Skeletal muscle tissue (tissue), 4 donors: ENCODE measurements around the gene ECT2L. TPM values are rescaled to one million over a fixed set of nuclear protein-coding genes. Genes with fewer than 3 reads are reported as not detected.

Experiments
- H3K27ac ChIP-seq: one replicate; pipeline ENCODE4 v1.7.0; 2013; ENCODE audit warnings: mild to moderate bottlenecking, low read depth, low read length, inconsistent platforms
- H3K27me3 ChIP-seq, 3 donors: one replicate each; pipeline ENCODE4 v1.7.0; 2013; ENCODE audit warnings: low read length in 3 of 3; ENCODE audit not compliant: control insufficient read depth in 3 of 3, insufficient read depth in 3 of 3
- H3K36me3 ChIP-seq, 3 donors: one replicate each; pipeline ENCODE4 v1.7.0; 2013; ENCODE audit warnings: low read length in 3 of 3; ENCODE audit not compliant: control insufficient read depth in 3 of 3, insufficient read depth in 3 of 3
- H3K4me1 ChIP-seq, 3 donors: one replicate each; pipeline ENCODE4 v1.7.0; 2013; ENCODE audit warnings: low read length in 3 of 3, mild to moderate bottlenecking in 3 of 3; ENCODE audit not compliant: control insufficient read depth in 3 of 3, insufficient read depth in 3 of 3
- H3K4me3 ChIP-seq, 3 donors: one replicate each; pipeline ENCODE4 v1.7.0; 2013; ENCODE audit warnings: low read length in 3 of 3
- H3K9ac ChIP-seq, 3 donors: one replicate each; pipeline ENCODE4 v1.7.0; 2013; ENCODE audit warnings: low read length in 3 of 3, mild to moderate bottlenecking in 3 of 3, moderate library complexity in 2 of 3, low read depth in 1 of 3
- H3K9me3 ChIP-seq, 3 donors: one replicate each; pipeline ENCODE4 v1.7.0; 2013; ENCODE audit warnings: low read length in 3 of 3; ENCODE audit not compliant: control insufficient read depth in 3 of 3
- total RNA-seq: library from RNA; depleted of rRNA; stranded (reverse); fragments of >200 nt; gene quantifications from one replicate; pipeline ENCODE4 v1.2.3, GENCODE V29; 2014
- donor health status: Osteomylitis.

Gene ECT2L
- total RNA-seq, 1 donor from 2014 or later, result under 0.01 TPM

DNA sequence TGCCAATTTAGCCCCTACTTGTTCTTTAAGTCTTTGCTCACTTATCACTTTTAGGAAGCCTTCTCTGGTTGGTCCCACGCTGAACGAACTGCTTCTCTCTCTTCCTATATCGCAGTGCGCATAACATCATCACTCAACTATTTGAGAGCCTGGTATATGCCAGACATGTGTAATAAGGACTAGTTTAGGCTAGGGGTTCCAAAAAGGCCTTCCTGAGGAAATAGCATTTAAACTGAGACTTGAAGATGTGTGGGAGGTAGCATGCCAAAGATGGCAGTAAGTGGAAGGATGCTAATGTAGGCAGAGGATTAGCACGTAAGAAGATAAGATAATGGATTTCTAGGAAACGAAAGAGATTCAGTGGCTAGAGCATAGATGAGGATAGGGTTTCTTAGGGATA, 17.6 kb upstream of the ECT2L start:
- no peaks in the 10 kb centered on the region for H3K9me3 ChIP-seq
- H3K27me3 ChIP-seq, result no peaks in the 10 kb centered on the region
- peaks cover 7 to 8% (median 7%) of the 10 kb centered on the region in 3 donors for H3K4me1 ChIP-seq
- peaks cover 7 to 34% (median 33%) of the 10 kb centered on the region in 3 donors for H3K36me3 ChIP-seq
- no peak overlapping the region for H3K9ac ChIP-seq
- H3K4me3 ChIP-seq, result no peak overlapping the region
- no peak overlapping the region for H3K27ac ChIP-seq

- H3K9ac ChIP-seq, result no peak overlapping the region
- no peak overlapping the region for H3K4me3 ChIP-seq
- no peaks in the 10 kb centered on the region for H3K9me3 ChIP-seq
- peaks cover 0 to 5% (median 3%) of the 10 kb centered on the region in 3 donors for H3K4me1 ChIP-seq
- no peaks in the 10 kb centered on the region for H3K27me3 ChIP-seq
- H3K36me3 ChIP-seq, result peaks cover 16 to 41% (median 30%) of the 10 kb centered on the region in 3 donors
- H3K27ac ChIP-seq, result no peak overlapping the region
Measured at GRCh38 chr6:138782243-138782642, 13.6 kb upstream of the ECT2L start.

GRCh38 chr6:138785079-138785478, 10.8 kb upstream of the ECT2L start:
- Histone ChIP-seq H3K27ac (no peak overlapping the region), H3K4me3 (no peak overlapping the region), H3K9ac (no peak overlapping the region), H3K4me1 (peaks cover 0 to 5% (median 3%) of the 10 kb centered on the region in 3 donors), H3K9me3 (no peaks in the 10 kb centered on the region), H3K36me3 (peaks cover 20 to 45% (median 30%) of the 10 kb centered on the region in 3 donors), H3K27me3 (no peaks in the 10 kb centered on the region)

DNA sequence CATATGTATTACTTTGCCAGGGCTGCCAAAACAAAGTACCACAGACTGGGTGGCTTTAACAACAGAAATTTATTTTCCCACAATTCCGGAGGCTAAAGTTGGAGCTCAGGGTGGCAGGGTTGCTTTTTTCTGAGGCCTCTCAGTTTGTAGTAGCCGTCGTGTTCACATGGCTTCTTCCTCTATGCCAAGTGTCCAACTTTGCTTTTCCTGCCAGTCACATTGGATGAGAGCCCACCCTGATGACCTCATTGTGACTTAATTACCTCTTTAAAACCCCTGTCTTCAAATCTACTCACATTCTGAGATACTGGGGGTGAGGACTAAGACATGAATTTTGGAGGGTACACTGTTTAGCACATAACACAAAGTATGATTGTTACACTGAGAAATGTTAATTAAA, 9.9 kb upstream of the ECT2L start:
- no peak overlapping the region for H3K27ac ChIP-seq

DNA sequence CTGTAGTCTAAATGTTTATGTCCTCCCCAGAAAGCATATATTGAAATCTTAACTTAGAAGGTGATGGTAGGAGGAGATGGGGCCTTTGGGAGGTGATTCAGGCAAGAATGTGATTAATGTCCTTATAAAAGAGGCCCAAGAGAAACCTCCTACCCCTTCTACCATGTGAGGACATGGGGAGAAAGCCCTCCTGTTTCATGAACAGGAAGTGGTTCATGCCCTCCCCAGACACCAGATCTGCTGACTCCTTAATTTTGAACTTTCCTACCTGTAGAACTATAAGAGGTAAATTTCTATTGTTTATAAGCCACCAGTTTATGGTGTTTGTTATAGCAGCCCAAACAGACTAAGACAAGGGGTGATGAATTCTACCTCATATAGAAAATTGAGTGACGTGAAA, 8.7 kb upstream of the ECT2L start:
- Histone ChIP-seq H3K4me1 (peaks cover 0 to 5% (median 3%) of the 10 kb centered on the region in 3 donors), H3K27me3 (no peaks in the 10 kb centered on the region), H3K27ac (no peak overlapping the region), H3K36me3 (peaks cover 13 to 43% (median 27%) of the 10 kb centered on the region in 3 donors), H3K9ac (no peak overlapping the region), H3K4me3 (no peak overlapping the region), H3K9me3 (no peaks in the 10 kb centered on the region)

More for the DNA sequence above, 9.9 kb upstream of the ECT2L start:
- Histone ChIP-seq H3K36me3 (peaks cover 17 to 47% (median 33%) of the 10 kb centered on the region in 3 donors), H3K4me3 (no peak overlapping the region), H3K4me1 (peaks cover 0 to 5% (median 3%) of the 10 kb centered on the region in 3 donors), H3K27me3 (no peaks in the 10 kb centered on the region), H3K9me3 (no peaks in the 10 kb centered on the region), H3K9ac (no peak overlapping the region)

- Histone ChIP-seq H3K9me3 (no peaks in the 10 kb centered on the region), H3K4me1 (no peaks in the 10 kb centered on the region), H3K4me3 (no peak overlapping the region), H3K27me3 (no peaks in the 10 kb centered on the region), H3K27ac (no peak overlapping the region), H3K36me3 (peaks cover 0 to 9% (median 4%) of the 10 kb centered on the region in 3 donors), H3K9ac (no peak overlapping the region)
Measured at GRCh38 chr6:138796771-138797170, 884 bp downstream of the ECT2L start.

- H3K4me3 ChIP-seq, result no peak overlapping the region
- no peaks in the 10 kb centered on the region for H3K9me3 ChIP-seq
- no peak overlapping the region for H3K9ac ChIP-seq
- no peak overlapping the region for H3K27ac ChIP-seq
- no peaks in the 10 kb centered on the region for H3K27me3 ChIP-seq
- peaks cover 0 to 1% (median under 1%) of the 10 kb centered on the region in 3 donors for H3K36me3 ChIP-seq
- no peaks in the 10 kb centered on the region for H3K4me1 ChIP-seq
Measured at GRCh38 chr6:138797806-138798446, 2.0 kb downstream of the ECT2L start.

- no peak overlapping the region for H3K27ac ChIP-seq
- no peaks in the 10 kb centered on the region for H3K36me3 ChIP-seq
- H3K27me3 ChIP-seq, result peaks cover 0 to 1% (median 0%) of the 10 kb centered on the region in 3 donors
- no peaks in the 10 kb centered on the region for H3K9me3 ChIP-seq
- H3K9ac ChIP-seq, result no peak overlapping the region
- H3K4me1 ChIP-seq, result no peaks in the 10 kb centered on the region
- H3K4me3 ChIP-seq, result no peak overlapping the region
Measured at GRCh38 chr6:138800377-138801150, 4.7 kb downstream of the ECT2L start.

DNA sequence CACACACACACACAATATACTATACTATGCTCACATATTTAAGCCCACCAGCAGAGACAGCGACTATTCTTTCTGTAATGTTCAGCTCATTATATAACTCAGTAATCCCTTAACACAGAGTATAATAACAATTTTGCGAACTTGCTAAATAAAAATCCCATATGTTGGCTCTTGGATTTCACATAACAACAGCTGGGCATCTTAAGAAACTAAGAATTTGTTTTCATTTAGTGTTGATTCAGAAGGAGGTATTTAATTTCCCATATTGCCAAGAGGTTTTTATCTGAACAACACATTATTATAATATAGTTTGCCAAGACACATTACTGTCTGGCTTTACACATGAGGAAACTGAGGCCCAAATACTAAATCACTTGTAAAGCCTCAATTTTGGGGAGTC, 7.4 kb downstream of the ECT2L start:
- no peak overlapping the region for H3K4me3 ChIP-seq
- H3K27me3 ChIP-seq, result peaks cover 0 to 3% (median 0%) of the 10 kb centered on the region in 3 donors
- H3K9ac ChIP-seq, result no peak overlapping the region
- H3K36me3 ChIP-seq, result no peaks in the 10 kb centered on the region
- no peaks in the 10 kb centered on the region for H3K9me3 ChIP-seq
- no peak overlapping the region for H3K27ac ChIP-seq
- no peaks in the 10 kb centered on the region for H3K4me1 ChIP-seq

- H3K4me1 ChIP-seq, result no peaks in the 10 kb centered on the region
- H3K36me3 ChIP-seq, result no peaks in the 10 kb centered on the region
- peaks cover 0 to 3% (median 0%) of the 10 kb centered on the region in 3 donors for H3K27me3 ChIP-seq
- no peak overlapping the region for H3K4me3 ChIP-seq
- H3K9me3 ChIP-seq, result no peaks in the 10 kb centered on the region
- no peak overlapping the region for H3K27ac ChIP-seq
- no peak overlapping the region for H3K9ac ChIP-seq
Measured at GRCh38 chr6:138803861-138804260, 8.0 kb downstream of the ECT2L start.
